RWPE2 (cell line): ENCODE results near the gene EFEMP2.
A peak's percentile ranks its signal among the peaks of the same experiment; 100 is the strongest.
"Not testable (repeated sequence)": the region's sequence is repeated elsewhere in the genome, so short reads cannot be mapped to it uniquely, and the experiment has no call there.

Experiments
- ATAC-seq: fragments of 200-7000 bp; cut with Tn5 transposase; 3 replicates; pipeline ENCODE4 v1.9.1; 2021; ENCODE audit warnings: low read depth
- DNase-seq: peaks from one replicate; pipeline ENCODE4 v3.0.0-alpha.2; 2020; ENCODE audit warnings: low spot score
- H3K27ac ChIP-seq: fragments of 450-650 bp; 2 replicates; pipeline ENCODE4 v1.5.1; 2017; ENCODE audit warnings: mild to moderate bottlenecking; ENCODE audit not compliant: poor library complexity, severe bottlenecking
- H3K27me3 ChIP-seq: fragments of 250-450 bp; sonication (Bioruptor Pico); 2 replicates; pipeline ENCODE4 v1.5.1; 2021; ENCODE audit warnings: mild to moderate bottlenecking, moderate library complexity; ENCODE audit not compliant: insufficient read depth, poor library complexity, severe bottlenecking
- H3K36me3 ChIP-seq: fragments of 250-450 bp; sonication (Bioruptor Pico); 2 replicates; pipeline ENCODE4 v1.5.1; 2020; ENCODE audit warnings: low read depth, mild to moderate bottlenecking, moderate library complexity
- H3K4me1 ChIP-seq: fragments of 250-450 bp; sonication (Bioruptor Pico); 2 replicates; pipeline ENCODE4 v1.5.1; 2021; ENCODE audit warnings: mild to moderate bottlenecking, moderate library complexity; ENCODE audit not compliant: insufficient read depth, poor library complexity, severe bottlenecking
- H3K4me3 ChIP-seq: fragments of 250-450 bp; sonication (Bioruptor Pico); 2 replicates; pipeline ENCODE4 v1.5.1; 2021; ENCODE audit warnings: mild to moderate bottlenecking, moderate library complexity; ENCODE audit not compliant: severe bottlenecking
- H3K9me3 ChIP-seq: fragments of 250-450 bp; sonication (Bioruptor Pico); 2 replicates; pipeline ENCODE4 v1.5.1; 2021; ENCODE audit warnings: mild to moderate bottlenecking, moderate library complexity; ENCODE audit not compliant: severe bottlenecking
- TF ChIP-seq, protein P1 (sequence below): fragments of 450-650 bp; IDR thresholded peaks from one replicate; pipeline ENCODE4 v1.5.1; 2017; ENCODE audit warnings: mild to moderate bottlenecking, moderate library complexity; ENCODE audit not compliant: poor library complexity, severe bottlenecking

The EFEMP2 gene

DNA sequence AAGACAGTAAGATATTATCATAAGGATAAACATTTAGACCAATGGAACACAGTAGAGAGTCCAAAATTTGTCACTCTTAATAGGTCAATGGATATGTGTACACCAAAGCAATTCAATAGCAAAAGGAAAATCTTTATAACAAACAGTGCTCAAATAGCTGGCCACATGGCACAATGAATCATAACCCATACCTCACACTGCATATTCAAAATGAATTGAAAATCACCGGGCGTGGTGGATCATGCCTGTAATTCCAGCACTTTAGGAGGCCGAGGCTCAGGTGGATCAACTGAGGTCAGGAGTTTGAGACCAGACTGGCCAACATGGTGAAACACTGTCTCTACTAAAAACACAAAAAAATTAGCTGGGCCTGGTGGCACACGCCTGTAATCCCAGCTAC, 30.5 kb downstream of the EFEMP2 start:
- Histone ChIP-seq H3K27me3 (no peaks in the 10 kb centered on the region), H3K36me3 (no peaks in the 10 kb centered on the region), H3K4me1 (no peaks in the 10 kb centered on the region), H3K27ac (no peak overlapping the region), H3K9me3 (no peaks in the 10 kb centered on the region), H3K4me3 (no peak overlapping the region)
- no peak for DNase-seq
- ATAC-seq: peak; percentile 23; the same call in 1 of the 3 replicates
- TF ChIP-seq, protein P1, sequence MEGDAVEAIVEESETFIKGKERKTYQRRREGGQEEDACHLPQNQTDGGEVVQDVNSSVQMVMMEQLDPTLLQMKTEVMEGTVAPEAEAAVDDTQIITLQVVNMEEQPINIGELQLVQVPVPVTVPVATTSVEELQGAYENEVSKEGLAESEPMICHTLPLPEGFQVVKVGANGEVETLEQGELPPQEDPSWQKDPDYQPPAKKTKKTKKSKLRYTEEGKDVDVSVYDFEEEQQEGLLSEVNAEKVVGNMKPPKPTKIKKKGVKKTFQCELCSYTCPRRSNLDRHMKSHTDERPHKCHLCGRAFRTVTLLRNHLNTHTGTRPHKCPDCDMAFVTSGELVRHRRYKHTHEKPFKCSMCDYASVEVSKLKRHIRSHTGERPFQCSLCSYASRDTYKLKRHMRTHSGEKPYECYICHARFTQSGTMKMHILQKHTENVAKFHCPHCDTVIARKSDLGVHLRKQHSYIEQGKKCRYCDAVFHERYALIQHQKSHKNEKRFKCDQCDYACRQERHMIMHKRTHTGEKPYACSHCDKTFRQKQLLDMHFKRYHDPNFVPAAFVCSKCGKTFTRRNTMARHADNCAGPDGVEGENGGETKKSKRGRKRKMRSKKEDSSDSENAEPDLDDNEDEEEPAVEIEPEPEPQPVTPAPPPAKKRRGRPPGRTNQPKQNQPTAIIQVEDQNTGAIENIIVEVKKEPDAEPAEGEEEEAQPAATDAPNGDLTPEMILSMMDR: no peak

DNA sequence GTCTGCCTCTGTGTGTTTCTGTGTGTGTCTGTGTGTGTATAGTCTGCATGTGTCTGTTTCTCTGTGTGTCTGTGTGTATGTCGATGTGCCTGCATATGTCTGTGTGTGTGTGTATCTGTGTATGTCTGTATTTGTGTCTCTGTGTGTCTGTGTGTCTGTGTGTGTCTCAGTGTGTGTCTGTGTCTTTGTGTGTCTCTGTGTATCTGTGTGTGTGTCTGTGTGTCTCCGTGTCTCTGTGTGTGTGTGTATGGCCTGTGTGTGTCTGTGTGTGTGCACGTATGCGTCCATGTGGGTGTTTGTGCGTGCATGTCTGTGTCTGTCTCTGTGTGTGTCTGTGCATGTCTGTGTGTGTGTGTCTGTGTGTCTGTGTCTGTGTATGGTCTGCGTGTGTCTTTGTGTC, 38.4 kb downstream of the EFEMP2 start:
- no peak overlapping the region for H3K27ac ChIP-seq
- H3K27me3 ChIP-seq: no peaks in the 10 kb centered on the region
- no peaks in the 10 kb centered on the region for H3K4me1 ChIP-seq
- peak overlapping the region; percentile 37 for H3K4me3 ChIP-seq
- H3K36me3 ChIP-seq: no peaks in the 10 kb centered on the region
- DNase-seq: no peak
- ATAC-seq: no peak
- H3K9me3 ChIP-seq: no peaks in the 10 kb centered on the region
- TF ChIP-seq, protein P1: no peak

DNA sequence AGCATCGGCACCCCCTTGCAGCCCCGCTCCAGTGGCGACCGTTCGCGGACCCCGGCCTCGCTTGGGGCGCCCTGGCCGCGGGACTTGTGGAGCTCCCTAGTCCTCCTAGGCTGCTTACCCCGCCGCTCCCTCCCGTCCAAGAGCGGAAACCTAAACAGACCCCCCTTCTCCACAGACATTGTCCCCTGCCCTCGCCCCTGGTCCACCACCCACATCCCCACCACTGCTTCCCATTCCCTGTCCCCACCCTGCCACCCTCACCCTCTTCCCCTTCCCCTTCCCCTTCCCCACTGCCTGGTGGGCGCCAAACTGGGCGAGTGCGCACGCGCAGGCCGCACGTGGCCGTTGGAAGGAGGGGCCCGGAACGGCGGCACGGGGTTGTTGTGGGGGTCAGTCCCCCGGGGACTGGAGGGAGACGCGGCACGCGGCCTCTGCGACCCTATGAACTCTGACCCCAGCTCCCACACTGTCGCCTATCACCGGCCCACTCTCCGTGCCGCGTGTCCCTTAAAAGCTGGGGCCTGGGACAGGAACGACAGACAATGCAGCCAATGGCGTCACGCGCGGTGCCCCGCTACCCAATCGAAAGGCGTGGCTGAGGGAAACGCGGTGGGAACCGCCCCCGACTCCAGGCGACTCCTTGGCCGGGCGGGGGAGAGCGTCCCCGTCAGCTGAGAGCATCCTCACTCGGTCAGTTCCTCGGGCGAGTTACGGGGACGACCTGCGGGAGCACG, 39.1 kb downstream of the EFEMP2 start, which contains the start of gene SNX32:
SNX32 (plus strand) TSS at position 667 of the 734 bp plus-strand sequence. CDS start 103 bp downstream, outside the sequence.
- Histone ChIP-seq H3K36me3 (no peaks in the 10 kb centered on the region), H3K27ac (no peak within 1 kb of the TSS), H3K27me3 (no peaks in the 10 kb centered on the region), H3K9me3 (no peaks in the 10 kb centered on the region), H3K4me3 (peak within 1 kb of the TSS; percentile 37), H3K4me1 (no peaks in the 10 kb centered on the region)
- TF ChIP-seq, protein P1: no peak
- ATAC-seq (peak; percentile 99), DNase-seq (peak; percentile 94)

DNA sequence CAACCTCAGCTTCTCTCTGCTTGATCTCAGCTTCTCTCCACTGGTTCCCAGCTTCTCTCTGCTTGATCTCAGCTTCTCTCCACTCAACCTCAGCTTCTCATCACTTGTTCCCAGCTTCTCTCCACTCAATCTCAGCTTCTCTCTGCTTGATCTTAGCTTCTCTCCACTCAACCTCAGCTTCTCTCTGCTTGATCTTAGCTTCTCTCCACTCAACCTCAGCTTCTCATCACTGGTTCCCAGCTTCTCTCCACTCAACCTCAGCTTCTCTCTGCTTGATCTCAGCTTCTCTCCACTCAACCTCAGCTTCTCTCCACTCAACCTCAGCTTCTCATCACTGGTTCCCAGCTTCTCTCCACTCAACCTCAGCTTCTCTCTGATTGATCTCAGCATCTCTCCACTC, 40.4 kb downstream of the EFEMP2 start:
- not testable (repeated sequence) for H3K4me3 ChIP-seq, H3K27ac ChIP-seq, H3K4me1 ChIP-seq, H3K36me3 ChIP-seq, H3K27me3 ChIP-seq, DNase-seq, H3K9me3 ChIP-seq, ATAC-seq

DNA sequence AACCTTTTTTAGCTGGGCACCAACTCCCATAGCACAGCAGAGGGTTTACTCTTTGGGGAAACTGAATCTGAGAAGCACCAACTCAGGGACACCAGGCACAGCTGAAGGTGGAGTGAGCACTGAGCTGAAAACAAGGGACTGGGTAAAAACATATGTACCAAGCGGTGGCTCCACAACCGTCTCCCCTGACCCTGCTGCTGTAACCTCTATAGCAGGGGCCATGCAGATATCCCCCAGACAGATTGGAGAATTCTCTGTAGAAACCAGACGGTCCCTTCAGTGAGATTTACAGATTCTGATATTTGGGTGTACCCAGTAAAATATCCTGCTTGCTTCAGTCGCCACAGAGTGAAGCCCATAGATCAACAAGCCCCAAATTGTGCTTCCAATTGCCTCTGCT, 43.1 kb downstream of the EFEMP2 start:
- Histone ChIP-seq H3K4me1 (no peaks in the 10 kb centered on the region), H3K27me3 (no peaks in the 10 kb centered on the region), H3K4me3 (no peak overlapping the region), H3K9me3 (no peaks in the 10 kb centered on the region), H3K36me3 (no peaks in the 10 kb centered on the region), H3K27ac (no peak overlapping the region)
- TF ChIP-seq, protein P1: no peak
- ATAC-seq (no peak), DNase-seq (no peak)
